ENCODE data around the gene SFSWAP. TPM values are rescaled to one million over a fixed set of nuclear protein-coding genes. Genes with fewer than 3 reads are reported as not detected.
"Not testable (repeated sequence)": the region's sequence is repeated elsewhere in the genome, so short reads cannot be mapped to it uniquely, and the experiment has no call there.

SFSWAP gene
- total and polyA plus RNA-seq, 10 donors, result 19.5 to 74.4 (median 58.8) TPM

DNA sequence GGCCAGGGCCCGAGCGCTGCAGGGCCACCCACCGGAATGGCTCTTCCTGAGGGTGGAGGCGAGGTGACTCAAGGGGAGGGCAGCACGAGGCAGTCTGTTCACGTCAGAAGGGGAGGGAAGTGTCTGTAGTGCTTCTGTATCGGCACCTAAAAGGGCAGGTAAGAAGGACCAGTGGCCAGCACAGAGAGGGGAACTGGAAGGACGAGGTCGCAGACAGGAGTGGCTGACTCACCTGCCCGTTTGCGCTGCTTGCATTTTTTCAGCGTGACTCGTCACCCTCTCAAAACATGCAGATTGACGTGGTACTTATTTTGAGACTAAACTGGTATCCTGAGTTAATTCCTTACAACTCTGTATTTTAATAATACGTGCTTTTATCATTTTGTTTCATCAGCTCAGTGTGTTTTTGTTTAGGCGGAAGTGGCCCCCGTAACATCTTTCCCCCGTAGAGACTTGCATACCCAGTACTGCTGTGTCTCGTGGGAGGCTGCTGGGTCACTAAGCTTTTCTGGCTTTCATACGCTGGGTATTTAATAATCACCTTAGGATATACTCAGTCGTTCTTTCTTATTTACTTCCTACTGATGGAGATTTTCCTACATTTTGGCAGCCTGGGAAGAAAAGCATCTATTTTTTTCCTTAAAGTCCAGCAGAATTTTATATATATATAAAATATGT lies 26.4 kb downstream of the SFSWAP start:
- Histone ChIP-seq H3K4me3 (no peak overlapping the region), H3K27me3 (replicated peaks in 1 of 7) (no peaks in the 10 kb centered on the region), H3K36me3 (peaks cover 7 to 99% (median 75%) of the 10 kb centered on the region in 6 donors), H3K9me3 (no peaks in the 10 kb centered on the region), H3K4me1 (no peaks in the 10 kb centered on the region), H3K27ac (no peak overlapping the region)
- DNase-seq, result no peak
- intact Hi-C loops (cut with DNase I; ENCODE audit: low total_unique reads), result no loop called here
- WGBS, 5 donors, result 89 to 95% (median 92%) methylated on average over 21 of the region's 21 CpGs
- no peak for TF ChIP-seq POLR2A (IDR thresholded peaks at IDR 0.05)
- TF ChIP-seq POLR2AphosphoS5 (IDR thresholded peaks at IDR 0.05), result peak in 1 of 3 donors; percentile 47
- TF ChIP-seq, protein P1, sequence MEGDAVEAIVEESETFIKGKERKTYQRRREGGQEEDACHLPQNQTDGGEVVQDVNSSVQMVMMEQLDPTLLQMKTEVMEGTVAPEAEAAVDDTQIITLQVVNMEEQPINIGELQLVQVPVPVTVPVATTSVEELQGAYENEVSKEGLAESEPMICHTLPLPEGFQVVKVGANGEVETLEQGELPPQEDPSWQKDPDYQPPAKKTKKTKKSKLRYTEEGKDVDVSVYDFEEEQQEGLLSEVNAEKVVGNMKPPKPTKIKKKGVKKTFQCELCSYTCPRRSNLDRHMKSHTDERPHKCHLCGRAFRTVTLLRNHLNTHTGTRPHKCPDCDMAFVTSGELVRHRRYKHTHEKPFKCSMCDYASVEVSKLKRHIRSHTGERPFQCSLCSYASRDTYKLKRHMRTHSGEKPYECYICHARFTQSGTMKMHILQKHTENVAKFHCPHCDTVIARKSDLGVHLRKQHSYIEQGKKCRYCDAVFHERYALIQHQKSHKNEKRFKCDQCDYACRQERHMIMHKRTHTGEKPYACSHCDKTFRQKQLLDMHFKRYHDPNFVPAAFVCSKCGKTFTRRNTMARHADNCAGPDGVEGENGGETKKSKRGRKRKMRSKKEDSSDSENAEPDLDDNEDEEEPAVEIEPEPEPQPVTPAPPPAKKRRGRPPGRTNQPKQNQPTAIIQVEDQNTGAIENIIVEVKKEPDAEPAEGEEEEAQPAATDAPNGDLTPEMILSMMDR (IDR thresholded peaks at IDR 0.05 in 8 of 11, conservative IDR thresholded peaks at IDR 0.05 in 3 of 11), result no peak

DNA sequence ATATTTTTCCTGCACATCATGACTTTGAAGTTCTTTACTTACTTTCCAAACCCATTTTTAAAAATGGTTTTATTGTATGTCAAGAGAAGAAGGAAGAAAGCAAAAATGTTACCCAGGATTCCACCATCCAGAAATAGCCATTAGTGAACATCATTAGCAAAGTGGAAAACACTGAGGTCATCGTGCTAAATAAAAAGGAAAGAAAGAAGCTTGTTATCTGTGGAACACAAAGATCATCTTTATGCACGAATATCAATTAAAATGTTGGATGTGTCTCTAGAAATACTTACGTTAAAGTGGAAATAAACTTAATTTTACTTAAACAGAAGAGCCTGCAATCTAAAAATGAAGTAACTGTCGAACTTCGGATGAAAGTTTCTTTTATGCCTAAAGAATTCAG lies 27.3 kb downstream of the SFSWAP start:
- Histone ChIP-seq H3K4me1 (no peaks in the 10 kb centered on the region), H3K9me3 (peaks cover 0 to 5% (median 1%) of the 10 kb centered on the region in 8 donors), H3K36me3 (peaks cover 6 to 99% (median 74%) of the 10 kb centered on the region in 6 donors), H3K27ac (no peak overlapping the region), H3K4me3 (no peak overlapping the region), H3K27me3 (replicated peaks in 1 of 7) (no peaks in the 10 kb centered on the region)
- TF ChIP-seq, protein P1 (IDR thresholded peaks at IDR 0.05 in 8 of 11, conservative IDR thresholded peaks at IDR 0.05 in 3 of 11), result no peak
- TF ChIP-seq POLR2A (IDR thresholded peaks at IDR 0.05) (no peak), POLR2AphosphoS5 (IDR thresholded peaks at IDR 0.05) (no peak)
- intact Hi-C loops (cut with DNase I; ENCODE audit: low total_unique reads), result no loop called here
- WGBS, 5 donors, result 85 to 95% (median 91%) methylated on average over 5 of the region's 5 CpGs
- DNase-seq, result no peak

DNA sequence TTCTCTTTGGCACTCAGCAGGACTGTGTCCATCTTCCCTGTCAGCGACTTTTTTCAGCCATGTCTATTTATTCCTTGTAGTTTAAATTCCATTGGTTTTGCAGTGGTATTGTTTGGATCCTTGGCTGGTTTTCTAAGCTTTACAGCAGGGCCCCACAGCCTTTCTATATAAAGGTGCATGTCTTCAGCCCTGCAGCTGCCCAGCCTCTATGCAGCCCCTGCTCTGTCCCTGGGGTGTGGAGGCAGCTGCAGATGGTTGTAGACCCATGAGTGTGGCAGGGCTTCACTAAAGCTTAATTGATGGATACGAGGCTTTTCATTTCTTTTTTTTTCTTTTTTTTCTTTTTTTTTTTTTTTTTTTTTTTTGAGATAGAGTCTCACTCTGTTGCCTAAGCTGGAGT lies 29.7 kb downstream of the SFSWAP start:
- Histone ChIP-seq H3K27ac (no peak overlapping the region), H3K9me3 (peaks cover 0 to 24% (median 16%) of the 10 kb centered on the region in 8 donors), H3K4me3 (no peak overlapping the region), H3K36me3 (peaks cover 8 to 99% (median 73%) of the 10 kb centered on the region in 6 donors), H3K4me1 (no peaks in the 10 kb centered on the region), H3K27me3 (replicated peaks in 1 of 7) (no peaks in the 10 kb centered on the region)
- DNase-seq, result no peak
- intact Hi-C loops (cut with DNase I; ENCODE audit: low total_unique reads), result no loop called here
- 87 to 99% (median 95%) methylated on average over 2 of the region's 2 CpGs for WGBS, 5 donors
- TF ChIP-seq POLR2A (IDR thresholded peaks at IDR 0.05), result no peak

DNA sequence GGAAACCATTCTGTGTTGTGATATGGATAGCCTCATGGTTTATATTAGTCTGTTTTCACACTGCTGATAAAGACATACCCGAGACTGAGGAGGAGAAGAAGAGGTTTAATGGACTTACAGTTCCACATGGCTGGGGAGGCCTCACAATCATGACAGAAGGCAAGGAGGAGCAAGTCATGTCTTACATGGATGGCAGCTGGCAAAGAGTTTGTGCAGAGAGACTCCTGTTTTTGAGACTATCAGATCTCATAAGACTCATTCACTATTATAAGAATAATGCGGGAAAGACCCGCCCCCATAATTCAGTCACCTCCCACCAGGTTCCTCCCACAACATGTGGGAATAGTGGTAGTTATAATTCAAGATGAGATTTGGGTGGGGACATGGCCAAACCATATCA lies 31.9 kb downstream of the SFSWAP start:
- peaks cover 6 to 100% (median 81%) of the 10 kb centered on the region in 6 donors for H3K36me3 ChIP-seq
- peaks cover 0 to 24% (median 16%) of the 10 kb centered on the region in 8 donors for H3K9me3 ChIP-seq
- H3K27ac ChIP-seq; H3K4me1 ChIP-seq; intact Hi-C loops (cut with DNase I; ENCODE audit: low total_unique reads); H3K4me3 ChIP-seq; DNase-seq; H3K27me3 ChIP-seq (replicated peaks in 1 of 7): not testable (repeated sequence)
- 96 to 98% (median 97%) methylated on average over 3 of the region's 3 CpGs for WGBS, 5 donors

DNA sequence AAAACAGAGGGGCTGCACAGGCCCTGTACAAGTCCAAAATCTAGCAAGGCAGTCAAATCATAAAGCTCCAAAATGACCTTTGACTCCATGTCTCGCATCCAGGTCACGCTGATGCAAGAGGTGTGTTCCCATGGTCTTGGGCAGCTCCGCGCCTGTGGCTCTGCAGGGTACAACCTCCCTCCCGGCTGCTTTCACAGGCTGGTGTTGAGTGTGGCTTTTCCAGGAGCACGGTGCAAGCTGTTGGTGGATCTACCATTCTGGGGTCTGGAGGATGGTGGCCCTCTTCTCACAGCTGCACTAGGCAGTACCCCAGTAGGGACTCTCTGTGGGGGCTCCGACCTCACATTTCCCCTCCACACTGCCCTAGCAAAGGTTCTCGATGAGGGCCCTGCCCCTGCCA lies 32.5 kb downstream of the SFSWAP start:
- DNase-seq; H3K27me3 ChIP-seq (replicated peaks in 1 of 7); H3K27ac ChIP-seq; H3K4me3 ChIP-seq; H3K4me1 ChIP-seq; intact Hi-C loops (cut with DNase I; ENCODE audit: low total_unique reads): not testable (repeated sequence)
- Histone ChIP-seq H3K36me3 (peaks cover 6 to 100% (median 87%) of the 10 kb centered on the region in 6 donors), H3K9me3 (peaks cover 0 to 24% (median 16%) of the 10 kb centered on the region in 8 donors)
- 97 to 100% (median 99%) methylated on average over 6 to 8 of the region's 8 CpGs for WGBS, 5 donors

DNA sequence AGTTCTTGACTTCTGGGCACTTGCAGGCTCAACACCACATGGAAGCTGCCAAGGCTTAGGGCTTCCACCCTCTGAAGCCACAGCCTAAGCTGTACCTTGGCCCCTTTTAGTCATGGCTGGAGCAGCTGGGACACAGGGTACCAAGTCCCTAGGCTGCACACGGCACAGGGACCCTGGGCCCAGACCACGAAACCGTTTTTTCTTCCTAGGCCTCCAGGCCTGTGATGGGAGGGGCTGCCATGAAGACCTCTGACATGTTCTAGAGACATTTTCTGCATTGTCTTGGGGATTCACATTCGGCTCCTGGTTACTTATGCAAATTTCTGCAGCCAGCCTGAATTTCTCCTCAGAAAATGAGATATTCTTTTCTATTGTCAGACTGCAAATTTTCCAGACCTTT lies 33.0 kb downstream of the SFSWAP start:
- H3K4me3 ChIP-seq; intact Hi-C loops (cut with DNase I; ENCODE audit: low total_unique reads); H3K27ac ChIP-seq; DNase-seq; H3K27me3 ChIP-seq (replicated peaks in 1 of 7); H3K4me1 ChIP-seq: not testable (repeated sequence)
- peaks cover 0 to 24% (median 16%) of the 10 kb centered on the region in 8 donors for H3K9me3 ChIP-seq
- H3K36me3 ChIP-seq, result peaks cover 6 to 100% (median 89%) of the 10 kb centered on the region in 6 donors
- 92 to 99% (median 98%) methylated on average over 4 of the region's 4 CpGs for WGBS, 5 donors

DNA sequence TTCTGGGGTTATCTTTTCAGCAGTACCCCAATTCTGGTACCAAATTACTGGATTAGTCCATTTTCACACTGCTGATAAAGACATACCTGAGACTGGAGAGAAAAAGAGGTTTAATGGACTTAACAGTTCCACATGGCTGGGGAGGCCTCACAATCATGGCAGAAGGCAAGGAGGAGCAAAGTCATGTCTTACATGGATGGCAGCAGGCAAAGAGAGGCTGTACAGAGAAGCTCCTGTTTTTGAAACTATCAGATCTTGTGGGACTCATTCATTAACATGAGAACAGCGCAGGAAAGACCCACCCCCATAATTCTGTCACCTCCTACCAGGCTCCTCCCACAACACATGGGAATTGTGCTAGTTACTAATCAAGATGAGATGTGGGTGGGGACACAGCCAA lies 33.8 kb downstream of the SFSWAP start:
- 97 to 100% (median 97%) methylated on average over 1 of the region's 1 CpG for whole genome bisulfite sequencing, 5 donors
- intact Hi-C loops (cut with DNase I; ENCODE audit: low total_unique reads), result not testable (repeated sequence)

More for the DNA sequence above, 33.8 kb downstream of the SFSWAP start:
- DNase-seq; H3K27ac ChIP-seq; H3K4me3 ChIP-seq; H3K4me1 ChIP-seq; H3K27me3 ChIP-seq (replicated peaks in 1 of 7): not testable (repeated sequence)
- Histone ChIP-seq H3K9me3 (peaks cover 0 to 24% (median 16%) of the 10 kb centered on the region in 8 donors), H3K36me3 (peaks cover 6 to 100% (median 88%) of the 10 kb centered on the region in 6 donors)

Measured in spleen (tissue), 11 donors.